HG03135 (cell line): ENCODE results near the gene TRIP11.

Experiments used
- ATAC-seq: cut with Tn5 transposase; IDR thresholded peaks from one replicate; pipeline ENCODE4 v1.9.1; 2021; ENCODE audit warnings: mild to moderate bottlenecking, moderate library complexity; ENCODE audit not compliant: unreplicated experiment

The TRIP11 gene

DNA sequence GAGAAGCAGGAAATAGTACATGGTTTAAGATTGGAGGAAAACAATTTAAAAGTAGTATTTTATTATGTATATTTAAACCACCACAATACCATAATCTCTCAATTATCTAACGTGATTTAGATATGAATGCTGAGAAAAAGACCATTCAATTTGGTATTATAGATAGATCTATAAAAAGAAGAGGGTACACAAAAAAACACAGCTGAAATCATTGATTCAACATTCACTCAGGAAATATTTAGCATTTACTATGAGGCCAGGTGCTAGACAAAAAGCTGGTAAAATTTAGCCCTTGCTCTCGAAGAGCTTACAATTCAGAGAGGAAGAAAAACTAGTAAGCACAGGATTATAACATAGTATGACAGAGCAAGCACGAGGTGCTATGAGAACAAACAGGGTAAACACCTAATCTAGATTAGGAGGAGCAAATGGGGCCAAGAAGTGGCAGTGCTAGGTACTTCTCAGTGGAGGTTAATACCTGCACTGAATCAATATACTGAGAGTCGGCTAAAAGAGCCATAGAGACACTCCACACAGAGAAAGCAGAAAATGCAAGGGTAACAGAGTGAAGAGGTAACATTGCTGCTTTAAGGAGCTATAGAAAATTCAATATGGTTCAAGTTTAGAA is 27.6 kb downstream of the TRIP11 start:
- ATAC-seq = no peak

GRCh38 chr14:92010644-92011043 is 29.2 kb downstream of the TRIP11 start:
- ATAC-seq = no peak

DNA sequence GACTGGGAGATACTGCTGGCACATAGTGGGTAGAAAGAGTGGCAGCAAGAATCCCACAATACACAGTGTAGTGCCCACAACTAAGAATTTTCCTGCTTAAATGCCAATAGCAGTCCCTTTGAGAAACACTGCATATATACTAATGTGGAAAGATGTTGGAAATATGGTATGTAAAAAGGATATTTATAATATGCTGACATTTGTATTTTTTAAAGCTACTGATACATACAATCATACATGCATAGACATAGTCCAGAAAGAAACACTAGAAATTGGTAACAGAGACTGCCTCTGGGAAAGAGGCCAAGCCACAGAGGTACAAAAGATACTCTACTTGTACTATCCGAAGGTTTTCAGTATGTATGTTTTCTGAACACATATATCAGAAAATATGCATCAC is 30.3 kb downstream of the TRIP11 start:
- no peak for ATAC-seq

DNA sequence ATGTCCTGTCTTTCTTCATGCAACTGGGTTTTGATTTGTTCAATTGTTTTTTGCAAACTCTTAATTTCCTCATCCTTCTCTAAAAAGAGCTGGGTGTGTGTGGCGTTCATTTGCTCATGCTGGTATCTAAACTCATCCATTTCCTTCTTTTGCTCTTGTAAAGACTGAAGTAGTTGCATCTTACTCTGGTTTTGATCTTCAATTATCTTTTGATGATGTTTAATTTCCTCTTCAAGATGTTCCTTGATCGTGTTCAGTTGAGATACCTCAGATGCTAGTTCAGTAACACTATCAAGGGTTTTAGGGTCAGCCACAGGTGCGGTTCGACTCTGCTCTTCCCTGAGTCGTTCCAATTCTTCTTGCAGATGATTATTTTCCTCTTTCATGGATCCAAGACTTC is 34.8 kb downstream of the TRIP11 start:
- no peak for ATAC-seq

GRCh38 chr14:92004062-92004461 is 35.8 kb downstream of the TRIP11 start:
- no peak for ATAC-seq

- no peak for ATAC-seq
These were observed 40.9 kb downstream of the TRIP11 start for GRCh38 chr14:91998667-91999570.

- no peak for ATAC-seq
These were observed 42.4 kb downstream of the TRIP11 start for GRCh38 chr14:91997492-91997891.

DNA sequence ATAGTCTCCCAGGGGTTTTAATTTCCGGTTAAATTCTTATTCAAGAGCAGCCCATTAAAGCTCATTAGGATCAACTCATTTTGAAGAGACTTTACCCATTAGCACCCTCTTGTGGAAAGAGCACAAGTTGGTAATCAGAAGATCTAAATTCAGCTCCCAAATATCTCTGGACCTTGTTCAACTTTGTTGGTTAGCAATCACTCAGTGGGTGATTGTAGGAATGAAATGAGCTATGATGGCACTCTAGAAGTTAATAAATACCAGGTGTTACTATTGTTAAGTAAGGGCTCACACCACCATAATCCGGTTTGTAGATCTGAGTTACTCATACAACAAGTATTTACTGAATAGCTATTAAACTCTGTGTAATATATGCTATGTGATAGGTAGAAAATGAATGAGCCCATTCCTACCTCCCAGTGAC is 42.9 kb downstream of the TRIP11 start:
- ATAC-seq = no peak

GRCh38 chr14:91987192-91987591 is 52.7 kb downstream of the TRIP11 start:
- no peak for ATAC-seq

DNA sequence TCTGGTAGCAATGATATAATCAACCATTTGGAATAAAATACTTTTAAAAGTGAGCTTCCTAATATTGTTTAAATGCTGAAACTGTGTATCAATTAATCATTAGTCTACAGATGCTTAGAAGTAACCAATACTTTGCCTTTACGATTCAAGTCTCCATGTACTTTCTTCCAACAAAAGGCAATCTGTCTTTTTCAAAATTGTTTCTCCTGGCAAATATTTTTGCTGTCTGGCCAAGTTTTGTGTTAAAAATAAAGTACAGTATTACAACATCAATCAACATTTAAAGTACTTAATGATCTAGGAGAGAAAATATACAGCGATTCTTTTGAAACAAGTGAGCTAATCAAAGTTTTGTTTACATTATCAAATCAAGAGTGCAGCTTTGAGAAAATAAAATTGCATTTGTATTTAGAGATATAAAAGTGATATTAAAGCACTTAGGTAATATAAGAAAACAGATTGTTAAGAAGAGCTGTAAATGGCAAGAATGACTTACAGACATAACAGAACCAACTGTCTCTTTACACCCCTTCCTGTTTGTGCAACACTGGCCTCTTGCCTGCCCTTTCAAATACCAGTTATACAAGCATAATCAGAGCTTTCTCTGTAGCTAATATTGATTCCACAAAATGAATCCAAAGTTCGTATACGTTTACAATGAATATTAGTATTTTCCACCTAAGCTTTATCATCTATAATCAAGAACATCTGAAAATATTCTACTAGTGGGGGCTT is 54.2 kb downstream of the TRIP11 start:
- ATAC-seq = no peak

GRCh38 chr14:91985008-91985407 is 54.9 kb downstream of the TRIP11 start:
- no peak for ATAC-seq

- no peak for ATAC-seq
These were observed 56.3 kb downstream of the TRIP11 start for GRCh38 chr14:91983588-91983987.

DNA sequence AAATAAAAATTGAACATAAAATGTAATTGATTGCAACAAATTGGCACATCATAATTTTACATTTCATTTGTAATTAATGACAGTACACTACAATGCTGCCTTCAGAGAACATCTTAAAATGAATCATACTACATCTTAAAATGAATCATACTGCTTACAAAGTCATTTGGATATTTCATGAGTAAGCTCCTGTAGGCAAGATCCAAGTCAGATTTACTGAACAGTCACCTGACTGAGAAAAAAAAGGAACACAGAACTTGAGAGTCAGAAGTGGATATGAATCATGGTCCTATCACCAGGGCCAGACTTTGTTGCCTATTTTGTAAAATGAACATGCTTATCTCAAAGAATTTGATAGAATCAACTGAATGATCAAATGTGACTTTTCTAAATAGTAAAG is 59.7 kb downstream of the TRIP11 start:
- no peak for ATAC-seq

DNA sequence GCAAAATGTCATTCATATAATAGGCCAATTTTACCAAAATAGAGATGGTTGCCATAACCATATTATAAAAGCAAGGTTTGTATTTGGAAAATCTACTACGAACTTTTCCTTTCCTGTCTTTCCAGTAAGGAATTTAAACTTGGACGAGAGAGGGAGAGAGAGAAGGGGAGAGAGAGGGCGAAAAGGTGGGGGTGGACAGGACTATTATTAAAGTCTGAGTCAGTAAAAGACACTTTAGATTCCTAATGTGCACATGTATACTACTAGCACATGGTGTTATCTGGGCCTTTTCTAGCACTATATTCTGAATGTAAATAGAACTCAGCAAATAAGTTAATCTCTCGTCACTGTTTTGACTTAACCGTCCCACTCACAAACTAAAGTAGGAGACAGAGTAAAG is 62.0 kb downstream of the TRIP11 start:
- no peak for ATAC-seq

DNA sequence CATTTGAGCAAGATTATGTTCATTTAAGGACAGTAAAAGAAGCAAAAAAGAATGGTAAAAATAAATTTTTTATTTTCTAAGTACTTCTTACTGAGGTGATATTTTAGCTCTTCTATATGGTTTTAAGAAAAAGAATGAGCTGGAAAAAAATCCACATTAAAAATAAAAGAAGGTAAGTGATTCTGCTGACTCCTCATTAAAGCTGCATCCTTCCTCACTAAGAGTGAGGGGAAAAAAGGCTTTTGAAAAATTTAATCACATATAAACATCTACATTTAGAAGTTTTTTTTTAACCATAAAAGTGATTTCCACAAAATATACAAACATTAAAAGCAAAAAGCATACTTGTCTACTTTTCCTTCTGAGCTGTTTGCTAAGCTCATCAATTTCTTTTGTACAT is 64.1 kb downstream of the TRIP11 start:
- no peak for ATAC-seq

GRCh38 chr14:91971188-91971778 is 68.6 kb downstream of the TRIP11 start:
- ATAC-seq = no peak

- ATAC-seq = no peak
These were observed 71.6 kb downstream of the TRIP11 start for GRCh38 chr14:91968280-91968679.

DNA sequence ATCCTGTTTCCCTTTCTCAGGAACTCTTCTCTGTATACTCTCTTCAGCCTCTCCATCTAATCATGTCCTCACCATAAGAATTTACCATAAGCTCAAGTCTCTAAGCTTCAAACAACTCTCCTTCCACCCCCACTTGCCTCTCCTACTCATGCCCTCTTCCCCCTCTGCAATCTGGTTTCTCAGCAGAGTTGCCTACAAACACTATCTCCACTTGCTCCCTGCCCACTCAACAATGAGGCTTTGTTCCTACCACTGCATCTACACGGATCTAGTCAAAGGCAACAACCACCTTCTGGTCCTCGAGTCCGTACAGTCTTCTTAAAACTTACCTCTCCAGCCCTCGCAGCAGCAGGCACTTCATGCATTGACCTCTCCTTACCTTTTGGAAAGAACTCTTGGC is 75.1 kb downstream of the TRIP11 start:
- ATAC-seq = no peak

DNA sequence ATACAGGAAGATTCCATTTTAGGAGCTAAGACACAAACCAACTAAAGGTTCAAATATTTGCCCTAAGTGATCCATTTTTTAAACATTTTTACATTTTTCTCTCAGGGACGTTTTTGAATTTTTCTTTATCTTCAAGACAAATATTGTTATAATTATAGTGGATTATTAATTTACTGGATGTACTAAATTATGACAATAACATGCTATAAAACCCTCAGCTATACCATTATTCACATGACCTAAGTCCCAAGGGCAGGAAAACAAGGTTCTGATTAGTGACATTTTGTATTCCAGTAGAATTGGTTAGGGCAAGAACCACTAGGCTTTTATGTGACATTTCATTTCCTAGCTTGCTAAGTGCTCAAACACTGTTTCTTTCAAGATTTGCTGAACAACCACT is 75.8 kb downstream of the TRIP11 start:
- ATAC-seq = no peak

GRCh38 chr14:91963465-91963864 is 76.4 kb downstream of the TRIP11 start:
- no peak for ATAC-seq
